Sigmoid colon (tissue), 4 donors: Measurements from ENCODE around the gene TCERG1L.

Source experiments
- EP300 ChIP-seq, 4 donors: sonication (generic); formaldehyde crosslinking; IDR thresholded peaks; one replicate each; pipeline ENCODE4 v1.6.1; 2017; ENCODE audit warnings: antibody characterized with exemption in 4 of 4
- POLR2A ChIP-seq, 2 donors: fragments of 450-650 bp; IDR thresholded peaks; one replicate each; pipeline ENCODE4 v1.6.1; 2016; ENCODE audit warnings: antibody characterized with exemption in 2 of 2, mild to moderate bottlenecking in 2 of 2, moderate library complexity in 2 of 2
- POLR2AphosphoS5 ChIP-seq, 4 donors: sonication (generic); formaldehyde crosslinking; IDR thresholded peaks; one replicate each; pipeline ENCODE4 v1.6.1; 2017; ENCODE audit warnings: antibody characterized with exemption in 4 of 4
- TF ChIP-seq, protein P1 (sequence below), 4 experiments: fragments of 450-650 bp in 3 of 4; fragments of 200-600 bp in 1 of 4; IDR thresholded peaks; one replicate each; pipeline ENCODE4 v1.5.1; 2016 to 2019; ENCODE audit warnings: antibody characterized with exemption in 4 of 4, mild to moderate bottlenecking in 3 of 4, moderate library complexity in 2 of 4

DNA sequence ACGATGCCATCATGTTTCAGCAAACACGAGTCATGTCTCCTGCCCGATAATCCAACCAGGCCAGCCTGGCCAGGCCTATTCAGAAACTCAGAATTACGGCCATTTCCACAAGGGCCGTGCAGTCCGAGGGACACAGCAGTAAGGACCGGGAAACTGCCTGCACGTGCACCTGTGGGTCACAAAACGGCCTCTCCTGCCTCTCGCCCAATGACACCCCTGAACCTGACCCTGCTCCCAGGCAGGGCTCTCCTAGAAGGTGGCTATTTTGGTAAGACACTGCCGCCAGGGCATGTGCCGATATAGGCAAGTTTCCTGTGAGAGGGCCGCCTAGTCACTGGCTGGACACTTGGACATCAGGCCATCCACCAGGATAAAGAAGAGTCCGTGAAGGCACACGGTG is 196.7 kb downstream of the TCERG1L start:
- TF ChIP-seq, protein P1, sequence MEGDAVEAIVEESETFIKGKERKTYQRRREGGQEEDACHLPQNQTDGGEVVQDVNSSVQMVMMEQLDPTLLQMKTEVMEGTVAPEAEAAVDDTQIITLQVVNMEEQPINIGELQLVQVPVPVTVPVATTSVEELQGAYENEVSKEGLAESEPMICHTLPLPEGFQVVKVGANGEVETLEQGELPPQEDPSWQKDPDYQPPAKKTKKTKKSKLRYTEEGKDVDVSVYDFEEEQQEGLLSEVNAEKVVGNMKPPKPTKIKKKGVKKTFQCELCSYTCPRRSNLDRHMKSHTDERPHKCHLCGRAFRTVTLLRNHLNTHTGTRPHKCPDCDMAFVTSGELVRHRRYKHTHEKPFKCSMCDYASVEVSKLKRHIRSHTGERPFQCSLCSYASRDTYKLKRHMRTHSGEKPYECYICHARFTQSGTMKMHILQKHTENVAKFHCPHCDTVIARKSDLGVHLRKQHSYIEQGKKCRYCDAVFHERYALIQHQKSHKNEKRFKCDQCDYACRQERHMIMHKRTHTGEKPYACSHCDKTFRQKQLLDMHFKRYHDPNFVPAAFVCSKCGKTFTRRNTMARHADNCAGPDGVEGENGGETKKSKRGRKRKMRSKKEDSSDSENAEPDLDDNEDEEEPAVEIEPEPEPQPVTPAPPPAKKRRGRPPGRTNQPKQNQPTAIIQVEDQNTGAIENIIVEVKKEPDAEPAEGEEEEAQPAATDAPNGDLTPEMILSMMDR (IDR thresholded peaks at IDR 0.05): no peak
- TF ChIP-seq POLR2A (IDR thresholded peaks at IDR 0.05) (no peak), POLR2AphosphoS5 (IDR thresholded peaks at IDR 0.05) (no peak), EP300 (IDR thresholded peaks at IDR 0.05) (no peak)
